WTC11 (cell line): ENCODE measurements around the gene CALML4.

Source experiments
- ELF4 ChIP-seq: sonication (generic); formaldehyde crosslinking; IDR thresholded peaks from 2 replicates; pipeline ENCODE4 v1.8.1; 2022; ENCODE audit warnings: low read depth, mild to moderate bottlenecking, moderate library complexity, missing genetic modification reagents
- ETV6 ChIP-seq: sonication (generic); formaldehyde crosslinking; IDR thresholded peaks from 2 replicates; pipeline ENCODE4 v1.8.1; 2022; ENCODE audit warnings: mild to moderate bottlenecking, missing genetic modification reagents
- NR2C2 ChIP-seq: sonication (generic); formaldehyde crosslinking; IDR thresholded peaks from 2 replicates; pipeline ENCODE4 v1.8.0; 2022; ENCODE audit warnings: mild to moderate bottlenecking, missing genetic modification reagents
- SP1 ChIP-seq: sonication (generic); formaldehyde crosslinking; conservative IDR thresholded peaks from 2 replicates; pipeline ENCODE4 v1.8.1; 2022; ENCODE audit warnings: missing genetic modification reagents
- TEAD1 ChIP-seq: sonication (generic); formaldehyde crosslinking; IDR thresholded peaks from 2 replicates; pipeline ENCODE4 v1.8.0; 2022; ENCODE audit warnings: mild to moderate bottlenecking, missing genetic modification reagents
- TEAD4 ChIP-seq: sonication (generic); formaldehyde crosslinking; IDR thresholded peaks from 2 replicates; pipeline ENCODE4 v1.8.0; 2022; ENCODE audit warnings: mild to moderate bottlenecking, missing genetic modification reagents
- TP53 ChIP-seq: sonication (generic); formaldehyde crosslinking; IDR thresholded peaks from 2 replicates; pipeline ENCODE4 v1.8.1; 2023; ENCODE audit warnings: mild to moderate bottlenecking, missing genetic modification reagents
- ZNF416 ChIP-seq: fragments of 250-450 bp; sonication (Bioruptor Pico); IDR thresholded peaks from 2 replicates; pipeline ENCODE4 v1.9.0; 2021; ENCODE audit warnings: mild to moderate bottlenecking, inconsistent platforms
- TF ChIP-seq, protein P1 (sequence below): sonication (generic); formaldehyde crosslinking; IDR thresholded peaks from 2 replicates; pipeline ENCODE4 v1.8.0; 2023; ENCODE audit warnings: missing genetic modification reagents
- TF ChIP-seq, protein P2 (sequence below): fragments of 200-600 bp; IDR thresholded peaks from 2 replicates; pipeline ENCODE4 v1.8.0; 2022; ENCODE audit warnings: antibody characterized with exemption
- TF ChIP-seq, protein P3 (sequence below): sonication (generic); formaldehyde crosslinking; conservative IDR thresholded peaks from 2 replicates; pipeline ENCODE4 v1.8.1; 2022; ENCODE audit warnings: mild to moderate bottlenecking, missing genetic modification reagents
- TF ChIP-seq, protein P4 (sequence below): fragments of 250-450 bp; sonication (Bioruptor Pico); IDR thresholded peaks from 2 replicates; pipeline ENCODE4 v2.1.2; 2022; ENCODE audit warnings: mild to moderate bottlenecking, moderate library complexity
- TF ChIP-seq, protein P5 (sequence below): sonication (generic); formaldehyde crosslinking; IDR thresholded peaks from 2 replicates; pipeline ENCODE4 v1.8.1; 2023; ENCODE audit warnings: mild to moderate bottlenecking, moderate library complexity, missing genetic modification reagents
- TF ChIP-seq, protein P6 (sequence below): sonication (generic); formaldehyde crosslinking; IDR thresholded peaks from 2 replicates; pipeline ENCODE4 v1.8.0; 2022; ENCODE audit warnings: mild to moderate bottlenecking, missing genetic modification reagents

DNA sequence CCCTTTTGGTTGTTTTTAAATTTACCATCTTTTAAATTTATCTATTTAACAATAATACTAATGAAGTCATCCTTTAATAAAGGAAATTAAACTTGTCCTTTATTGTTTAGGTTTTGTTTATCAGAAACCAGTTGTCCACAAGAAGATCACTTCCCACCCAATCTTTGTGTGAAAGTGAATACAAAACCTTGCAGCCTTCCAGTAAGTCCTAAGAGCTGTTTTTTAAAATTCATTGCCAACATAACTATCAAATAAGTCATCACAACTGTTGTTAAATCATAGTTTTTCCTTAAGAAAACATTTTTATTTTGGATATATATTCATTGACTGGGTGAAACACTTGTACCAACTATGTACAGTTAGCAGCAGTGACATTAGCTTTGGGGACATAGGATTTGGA, 59.4 kb downstream of the CALML4 start:
- TF ChIP-seq, protein P1, sequence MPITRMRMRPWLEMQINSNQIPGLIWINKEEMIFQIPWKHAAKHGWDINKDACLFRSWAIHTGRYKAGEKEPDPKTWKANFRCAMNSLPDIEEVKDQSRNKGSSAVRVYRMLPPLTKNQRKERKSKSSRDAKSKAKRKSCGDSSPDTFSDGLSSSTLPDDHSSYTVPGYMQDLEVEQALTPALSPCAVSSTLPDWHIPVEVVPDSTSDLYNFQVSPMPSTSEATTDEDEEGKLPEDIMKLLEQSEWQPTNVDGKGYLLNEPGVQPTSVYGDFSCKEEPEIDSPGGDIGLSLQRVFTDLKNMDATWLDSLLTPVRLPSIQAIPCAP (CRISPR knock-in tag): no peak
- TF ChIP-seq ZNF416: no peak
- TF ChIP-seq, protein P2, sequence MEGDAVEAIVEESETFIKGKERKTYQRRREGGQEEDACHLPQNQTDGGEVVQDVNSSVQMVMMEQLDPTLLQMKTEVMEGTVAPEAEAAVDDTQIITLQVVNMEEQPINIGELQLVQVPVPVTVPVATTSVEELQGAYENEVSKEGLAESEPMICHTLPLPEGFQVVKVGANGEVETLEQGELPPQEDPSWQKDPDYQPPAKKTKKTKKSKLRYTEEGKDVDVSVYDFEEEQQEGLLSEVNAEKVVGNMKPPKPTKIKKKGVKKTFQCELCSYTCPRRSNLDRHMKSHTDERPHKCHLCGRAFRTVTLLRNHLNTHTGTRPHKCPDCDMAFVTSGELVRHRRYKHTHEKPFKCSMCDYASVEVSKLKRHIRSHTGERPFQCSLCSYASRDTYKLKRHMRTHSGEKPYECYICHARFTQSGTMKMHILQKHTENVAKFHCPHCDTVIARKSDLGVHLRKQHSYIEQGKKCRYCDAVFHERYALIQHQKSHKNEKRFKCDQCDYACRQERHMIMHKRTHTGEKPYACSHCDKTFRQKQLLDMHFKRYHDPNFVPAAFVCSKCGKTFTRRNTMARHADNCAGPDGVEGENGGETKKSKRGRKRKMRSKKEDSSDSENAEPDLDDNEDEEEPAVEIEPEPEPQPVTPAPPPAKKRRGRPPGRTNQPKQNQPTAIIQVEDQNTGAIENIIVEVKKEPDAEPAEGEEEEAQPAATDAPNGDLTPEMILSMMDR: no peak
- TF ChIP-seq, protein P3, sequence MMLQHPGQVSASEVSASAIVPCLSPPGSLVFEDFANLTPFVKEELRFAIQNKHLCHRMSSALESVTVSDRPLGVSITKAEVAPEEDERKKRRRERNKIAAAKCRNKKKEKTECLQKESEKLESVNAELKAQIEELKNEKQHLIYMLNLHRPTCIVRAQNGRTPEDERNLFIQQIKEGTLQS: no peak
- no peak for TF ChIP-seq TEAD4 (CRISPR knock-in tag)
- TF ChIP-seq TEAD1: no peak
- TF ChIP-seq, protein P4, sequence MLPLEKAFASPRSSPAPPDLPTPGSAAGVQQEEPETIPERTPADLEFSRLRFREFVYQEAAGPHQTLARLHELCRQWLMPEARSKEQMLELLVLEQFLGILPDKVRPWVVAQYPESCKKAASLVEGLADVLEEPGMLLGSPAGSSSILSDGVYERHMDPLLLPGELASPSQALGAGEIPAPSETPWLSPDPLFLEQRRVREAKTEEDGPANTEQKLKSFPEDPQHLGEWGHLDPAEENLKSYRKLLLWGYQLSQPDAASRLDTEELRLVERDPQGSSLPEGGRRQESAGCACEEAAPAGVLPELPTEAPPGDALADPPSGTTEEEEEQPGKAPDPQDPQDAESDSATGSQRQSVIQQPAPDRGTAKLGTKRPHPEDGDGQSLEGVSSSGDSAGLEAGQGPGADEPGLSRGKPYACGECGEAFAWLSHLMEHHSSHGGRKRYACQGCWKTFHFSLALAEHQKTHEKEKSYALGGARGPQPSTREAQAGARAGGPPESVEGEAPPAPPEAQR (CRISPR knock-in tag): no peak
- TF ChIP-seq ELF4 (CRISPR knock-in tag): no peak
- no peak for TF ChIP-seq ETV6 (CRISPR knock-in tag)
- no peak for TF ChIP-seq TP53 (CRISPR knock-in tag)
- TF ChIP-seq NR2C2 (CRISPR knock-in tag): no peak
- TF ChIP-seq SP1 (CRISPR knock-in tag): no peak
- TF ChIP-seq, protein P5, sequence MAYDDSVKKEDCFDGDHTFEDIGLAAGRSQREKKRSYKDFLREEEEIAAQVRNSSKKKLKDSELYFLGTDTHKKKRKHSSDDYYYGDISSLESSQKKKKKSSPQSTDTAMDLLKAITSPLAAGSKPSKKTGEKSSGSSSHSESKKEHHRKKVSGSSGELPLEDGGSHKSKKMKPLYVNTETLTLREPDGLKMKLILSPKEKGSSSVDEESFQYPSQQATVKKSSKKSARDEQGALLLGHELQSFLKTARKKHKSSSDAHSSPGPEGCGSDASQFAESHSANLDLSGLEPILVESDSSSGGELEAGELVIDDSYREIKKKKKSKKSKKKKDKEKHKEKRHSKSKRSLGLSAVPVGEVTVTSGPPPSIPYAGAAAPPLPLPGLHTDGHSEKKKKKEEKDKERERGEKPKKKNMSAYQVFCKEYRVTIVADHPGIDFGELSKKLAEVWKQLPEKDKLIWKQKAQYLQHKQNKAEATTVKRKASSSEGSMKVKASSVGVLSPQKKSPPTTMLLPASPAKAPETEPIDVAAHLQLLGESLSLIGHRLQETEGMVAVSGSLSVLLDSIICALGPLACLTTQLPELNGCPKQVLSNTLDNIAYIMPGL (CRISPR knock-in tag): no peak
- TF ChIP-seq, protein P6, sequence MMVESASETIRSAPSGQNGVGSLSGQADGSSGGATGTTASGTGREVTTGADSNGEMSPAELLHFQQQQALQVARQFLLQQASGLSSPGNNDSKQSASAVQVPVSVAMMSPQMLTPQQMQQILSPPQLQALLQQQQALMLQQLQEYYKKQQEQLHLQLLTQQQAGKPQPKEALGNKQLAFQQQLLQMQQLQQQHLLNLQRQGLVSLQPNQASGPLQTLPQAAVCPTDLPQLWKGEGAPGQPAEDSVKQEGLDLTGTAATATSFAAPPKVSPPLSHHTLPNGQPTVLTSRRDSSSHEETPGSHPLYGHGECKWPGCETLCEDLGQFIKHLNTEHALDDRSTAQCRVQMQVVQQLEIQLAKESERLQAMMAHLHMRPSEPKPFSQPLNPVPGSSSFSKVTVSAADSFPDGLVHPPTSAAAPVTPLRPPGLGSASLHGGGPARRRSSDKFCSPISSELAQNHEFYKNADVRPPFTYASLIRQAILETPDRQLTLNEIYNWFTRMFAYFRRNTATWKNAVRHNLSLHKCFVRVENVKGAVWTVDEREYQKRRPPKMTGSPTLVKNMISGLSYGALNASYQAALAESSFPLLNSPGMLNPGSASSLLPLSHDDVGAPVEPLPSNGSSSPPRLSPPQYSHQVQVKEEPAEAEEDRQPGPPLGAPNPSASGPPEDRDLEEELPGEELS: no peak
